Neuron (in vitro differentiated cells): ENCODE measurements around the gene PSMB3.

Source experiments
- H2AFZ ChIP-seq: one replicate; pipeline ENCODE4 v1.6.1; 2013; ENCODE audit warnings: low read depth, mild to moderate bottlenecking, inconsistent platforms, low read length, moderate library complexity
- H3K27me3 ChIP-seq: one replicate; pipeline ENCODE4 v1.6.1; 2013; ENCODE audit warnings: low read length; ENCODE audit not compliant: insufficient read depth
- H3K36me3 ChIP-seq: one replicate; pipeline ENCODE4 v1.6.1; 2013; ENCODE audit warnings: low read length; ENCODE audit not compliant: insufficient read depth
- H3K4me1 ChIP-seq: one replicate; pipeline ENCODE4 v1.6.1; 2013; ENCODE audit warnings: low read length; ENCODE audit not compliant: insufficient read depth
- H3K4me3 ChIP-seq: 2 replicates; pipeline ENCODE4 v1.5.1; 2013; ENCODE audit warnings: mild to moderate bottlenecking, low read length, moderate library complexity
- H3K9me3 ChIP-seq: one replicate; pipeline ENCODE4 v1.6.1; 2013; ENCODE audit warnings: low read length

Gene PSMB3

DNA sequence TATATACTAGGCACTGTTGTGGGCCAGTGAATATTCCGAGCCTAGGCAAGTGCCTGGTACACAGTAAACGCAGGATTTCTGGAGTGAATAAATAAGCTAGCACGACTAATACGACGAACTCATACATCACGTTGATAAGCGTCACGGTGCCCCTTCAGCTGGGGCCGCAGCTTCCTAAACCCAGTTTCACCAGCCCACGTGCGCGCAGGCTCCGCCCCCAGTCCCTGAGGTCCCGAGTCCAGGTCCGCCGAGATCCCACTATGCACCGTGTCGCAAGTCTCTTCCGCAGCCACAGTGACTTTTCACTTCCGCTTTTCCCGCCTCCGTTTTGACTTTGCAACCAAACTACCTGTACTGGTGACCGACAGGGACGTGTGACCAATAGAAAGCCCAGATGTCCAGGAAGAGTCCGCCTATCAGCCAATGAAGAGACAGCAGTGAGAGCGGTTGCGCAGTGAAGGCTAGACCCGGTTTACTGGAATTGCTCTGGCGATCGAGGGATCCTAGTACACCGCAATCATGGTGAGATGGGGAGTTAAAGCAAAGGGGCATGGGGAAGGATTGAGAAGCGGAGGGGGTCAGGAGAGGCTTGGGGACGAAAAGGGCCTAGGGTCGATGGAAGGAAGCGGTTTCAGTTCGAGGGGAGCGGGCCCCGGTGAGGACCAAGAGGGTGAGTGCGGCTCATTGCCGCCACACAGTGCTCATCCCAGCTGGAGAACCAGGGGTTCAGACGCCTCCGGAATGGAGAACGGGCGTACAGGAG is at the start of gene PSMB3:
Gene PSMB3 (plus strand): TSS at position 434 of the 763 bp plus-strand sequence. CDS start 86 bp downstream, at position 520.
- Histone ChIP-seq H3K4me1 (peaks cover 21% of the 10 kb centered on the region), H2AFZ (peak within 1 kb of the TSS; percentile 35), H3K9me3 (no peaks in the 10 kb centered on the region), H3K27me3 (no peaks in the 10 kb centered on the region), H3K36me3 (peaks cover 15% of the 10 kb centered on the region), H3K4me3 (peak within 1 kb of the TSS; percentile 67)

DNA sequence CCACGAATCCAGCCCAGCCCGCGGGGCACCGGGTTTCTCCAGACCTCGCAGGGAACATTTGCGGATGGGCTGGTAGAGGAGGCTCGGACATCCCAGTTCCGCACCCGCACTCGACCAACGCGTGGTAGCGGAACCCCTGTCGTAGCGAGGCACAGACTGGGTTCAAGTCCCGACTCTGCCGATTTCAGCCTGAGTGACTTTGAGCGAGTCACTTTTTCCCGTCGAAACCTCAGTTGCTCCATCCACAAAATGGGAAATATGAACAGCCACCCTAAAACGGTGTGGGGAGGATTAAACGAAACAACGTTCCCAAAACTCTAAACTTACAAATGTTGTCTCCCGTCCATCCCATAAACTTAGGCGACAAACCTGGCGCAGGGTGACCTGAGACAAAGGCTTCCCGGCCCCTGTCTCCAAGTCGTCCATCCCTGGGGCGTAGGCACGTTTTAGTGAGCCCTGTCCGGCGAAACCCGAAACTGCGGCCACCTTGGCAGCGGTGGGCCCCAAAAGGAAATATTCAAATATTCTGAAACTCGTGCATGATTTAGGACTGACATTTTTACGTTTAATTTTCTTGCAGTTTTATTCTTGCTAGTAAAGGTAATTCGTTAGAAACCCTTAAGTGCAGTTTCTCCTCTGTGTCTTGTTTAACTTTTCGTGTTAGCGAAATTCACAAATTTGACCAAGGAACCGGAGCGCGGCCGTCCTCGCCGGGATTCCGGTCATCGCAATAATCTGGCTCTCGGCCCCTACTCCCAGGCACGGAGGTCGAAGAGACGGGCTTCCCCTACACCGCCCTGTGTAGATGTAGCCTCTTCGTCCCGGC is 49.4 kb upstream of the PSMB3 start:
- peaks cover 30% of the 10 kb centered on the region for H3K4me1 ChIP-seq
- H2AFZ ChIP-seq = peak overlapping the region; percentile 80
- H3K9me3 ChIP-seq = no peaks in the 10 kb centered on the region
- H3K4me3 ChIP-seq = peak overlapping the region; percentile 85
- H3K27me3 ChIP-seq = no peaks in the 10 kb centered on the region
- H3K36me3 ChIP-seq = peaks cover 9% of the 10 kb centered on the region

DNA sequence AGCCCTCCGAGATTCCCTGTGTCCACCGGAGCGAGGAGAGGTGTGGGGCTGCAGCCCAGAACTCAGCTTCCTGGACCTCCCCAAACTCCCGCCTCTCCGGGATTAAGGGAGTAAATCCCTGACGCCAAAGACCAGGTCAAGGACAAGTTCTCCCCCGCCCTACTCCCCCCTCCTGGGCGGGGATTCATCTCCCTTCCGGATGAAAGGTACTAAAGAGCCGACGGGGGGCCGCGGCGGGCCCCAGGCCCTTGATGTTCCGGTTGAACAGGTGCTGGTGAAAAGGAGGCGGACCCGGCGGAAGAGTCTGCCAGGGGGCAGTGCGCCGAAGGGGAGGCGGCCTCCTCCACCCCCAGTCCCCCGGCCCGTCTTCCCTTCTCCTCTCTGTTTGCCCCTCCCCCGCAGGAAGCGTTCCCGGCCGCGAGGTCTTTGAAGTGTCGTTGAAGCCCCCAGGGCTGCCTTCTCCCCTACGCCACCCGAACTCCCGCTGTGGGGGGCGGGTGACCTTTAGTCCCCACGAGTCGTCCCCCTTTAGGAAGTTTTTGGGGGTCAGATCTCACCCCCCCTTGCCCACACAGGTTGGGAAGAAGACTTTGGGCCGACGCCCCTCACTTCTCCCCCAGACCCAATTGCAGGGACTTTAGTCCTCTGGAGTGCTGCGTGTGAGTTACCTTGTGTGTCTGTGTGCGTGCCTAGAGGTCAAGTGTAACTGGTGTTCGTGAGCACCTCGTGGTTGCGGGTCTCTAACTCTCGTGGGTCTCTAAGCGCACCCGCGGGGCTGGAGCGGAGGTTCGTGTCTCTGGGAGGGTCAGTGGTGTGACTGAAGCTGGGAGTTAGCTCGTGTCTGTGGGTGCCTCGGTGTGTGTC is 48.6 kb upstream of the PSMB3 start:
- Histone ChIP-seq H3K4me1 (peaks cover 30% of the 10 kb centered on the region), H3K36me3 (peaks cover 13% of the 10 kb centered on the region), H3K4me3 (peak overlapping the region; percentile 85), H3K9me3 (no peaks in the 10 kb centered on the region), H3K27me3 (no peaks in the 10 kb centered on the region), H2AFZ (peak overlapping the region; percentile 90)

DNA sequence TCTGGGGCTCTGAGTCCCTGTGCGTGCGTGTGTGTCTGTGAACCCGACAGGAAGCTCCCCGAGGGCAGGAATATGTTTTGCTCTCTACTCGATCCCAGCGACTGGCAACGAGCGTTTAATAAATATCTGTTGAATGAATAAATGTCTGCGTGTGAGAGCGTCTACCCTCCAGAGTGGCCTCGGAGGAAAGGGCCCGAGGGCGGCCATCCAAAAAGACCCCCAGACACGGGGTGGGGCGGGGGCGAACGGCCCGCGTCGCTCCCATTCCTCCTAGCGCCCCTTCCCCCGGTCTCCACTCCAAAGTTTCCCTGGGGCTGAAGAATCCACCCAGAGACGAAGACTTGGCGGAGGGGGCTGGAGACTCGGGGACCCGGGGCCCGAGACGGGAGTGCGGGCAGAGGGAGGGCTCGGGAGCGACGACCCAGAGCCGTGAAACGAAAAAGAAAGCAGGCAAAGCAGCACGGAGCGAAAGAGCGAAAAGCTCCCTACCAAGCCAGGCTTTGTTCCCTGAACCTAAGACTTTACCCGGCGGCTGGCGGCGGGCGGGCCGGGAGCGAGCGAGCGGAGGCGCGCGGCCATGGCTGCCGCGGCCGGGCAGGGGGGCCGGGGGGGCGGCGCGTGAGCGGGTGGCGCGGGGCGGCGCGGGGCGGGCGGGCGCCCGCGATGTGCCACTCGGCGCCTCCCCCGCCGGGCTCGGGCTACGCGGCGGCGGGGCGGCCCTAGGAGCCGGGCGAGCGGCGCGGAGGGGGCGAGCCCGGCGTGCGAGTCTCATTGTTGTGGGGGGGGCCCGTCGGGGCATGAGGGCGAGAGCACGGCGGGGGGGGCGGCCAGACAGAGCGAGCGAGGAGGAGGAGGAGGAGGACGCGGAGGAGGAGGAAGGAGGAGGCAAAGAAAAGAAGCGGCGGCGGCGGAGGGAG is 47.7 kb upstream of the PSMB3 start, which contains the start of gene MLLT6:
Gene MLLT6 (plus strand): TSS at position 668 of the 917 bp plus-strand sequence. CDS start 360 bp downstream, outside the sequence.
- peak within 1 kb of the TSS; percentile 85 for H3K4me3 ChIP-seq
- no peaks in the 10 kb centered on the region for H3K9me3 ChIP-seq
- H3K36me3 ChIP-seq = peaks cover 20% of the 10 kb centered on the region
- no peaks in the 10 kb centered on the region for H3K27me3 ChIP-seq
- peaks cover 30% of the 10 kb centered on the region for H3K4me1 ChIP-seq
- peak within 1 kb of the TSS; percentile 90 for H2AFZ ChIP-seq

DNA sequence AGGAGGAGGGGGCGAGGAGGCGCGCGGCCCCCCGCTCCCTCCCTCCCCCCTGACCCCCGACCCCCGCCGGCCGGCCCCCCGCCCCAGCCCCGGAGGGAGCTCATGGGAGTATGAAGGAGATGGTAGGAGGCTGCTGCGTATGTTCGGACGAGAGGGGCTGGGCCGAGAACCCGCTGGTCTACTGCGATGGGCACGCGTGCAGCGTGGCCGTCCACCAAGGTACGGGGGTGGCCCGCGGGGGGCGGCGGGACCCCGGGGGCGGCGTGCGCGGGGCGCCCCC is 47.1 kb upstream of the PSMB3 start:
- peaks cover 30% of the 10 kb centered on the region for H3K4me1 ChIP-seq
- H3K4me3 ChIP-seq = peak overlapping the region; percentile 69
- no peaks in the 10 kb centered on the region for H3K27me3 ChIP-seq
- peaks cover 23% of the 10 kb centered on the region for H3K36me3 ChIP-seq
- H3K9me3 ChIP-seq = no peaks in the 10 kb centered on the region
- H2AFZ ChIP-seq = no peak overlapping the region

DNA sequence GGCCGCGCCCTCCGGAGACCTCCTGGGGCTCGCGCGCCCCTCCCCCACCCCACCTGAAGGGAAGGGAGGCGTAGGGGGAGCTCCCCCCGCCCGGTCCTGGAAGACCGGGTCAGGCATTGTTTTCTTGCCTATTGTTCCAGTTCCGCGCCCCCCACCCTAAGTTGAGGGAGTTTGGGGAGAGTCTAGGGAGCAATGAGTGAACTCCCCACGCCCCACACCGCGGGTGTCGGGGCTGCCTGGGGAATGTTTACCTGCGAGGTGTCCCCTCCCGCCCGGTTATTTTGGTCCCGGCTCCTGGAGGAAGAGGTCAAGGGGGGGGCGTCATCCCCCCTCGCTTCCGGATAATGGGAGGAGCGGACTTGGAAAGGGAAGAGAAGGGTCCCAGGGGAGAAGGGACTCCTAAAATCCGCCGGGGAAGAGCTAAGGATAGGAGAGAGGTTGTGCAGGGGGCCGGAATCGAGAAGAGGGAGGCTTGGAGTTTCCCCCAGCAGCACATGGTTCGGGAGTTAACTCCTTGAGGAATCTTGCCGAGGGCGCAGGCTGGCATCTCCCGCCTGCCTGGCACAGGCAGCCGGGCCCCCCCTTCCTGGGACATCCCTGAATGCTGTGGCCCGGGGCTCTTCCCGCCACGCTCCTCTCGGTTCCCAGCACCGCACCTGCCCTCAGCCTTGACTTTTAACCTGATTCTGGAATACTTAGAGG is 46.6 kb upstream of the PSMB3 start:
- Histone ChIP-seq H3K27me3 (no peaks in the 10 kb centered on the region), H3K36me3 (peaks cover 27% of the 10 kb centered on the region), H3K4me1 (peaks cover 30% of the 10 kb centered on the region), H3K4me3 (peak overlapping the region; percentile 69), H3K9me3 (no peaks in the 10 kb centered on the region), H2AFZ (no peak overlapping the region)

DNA sequence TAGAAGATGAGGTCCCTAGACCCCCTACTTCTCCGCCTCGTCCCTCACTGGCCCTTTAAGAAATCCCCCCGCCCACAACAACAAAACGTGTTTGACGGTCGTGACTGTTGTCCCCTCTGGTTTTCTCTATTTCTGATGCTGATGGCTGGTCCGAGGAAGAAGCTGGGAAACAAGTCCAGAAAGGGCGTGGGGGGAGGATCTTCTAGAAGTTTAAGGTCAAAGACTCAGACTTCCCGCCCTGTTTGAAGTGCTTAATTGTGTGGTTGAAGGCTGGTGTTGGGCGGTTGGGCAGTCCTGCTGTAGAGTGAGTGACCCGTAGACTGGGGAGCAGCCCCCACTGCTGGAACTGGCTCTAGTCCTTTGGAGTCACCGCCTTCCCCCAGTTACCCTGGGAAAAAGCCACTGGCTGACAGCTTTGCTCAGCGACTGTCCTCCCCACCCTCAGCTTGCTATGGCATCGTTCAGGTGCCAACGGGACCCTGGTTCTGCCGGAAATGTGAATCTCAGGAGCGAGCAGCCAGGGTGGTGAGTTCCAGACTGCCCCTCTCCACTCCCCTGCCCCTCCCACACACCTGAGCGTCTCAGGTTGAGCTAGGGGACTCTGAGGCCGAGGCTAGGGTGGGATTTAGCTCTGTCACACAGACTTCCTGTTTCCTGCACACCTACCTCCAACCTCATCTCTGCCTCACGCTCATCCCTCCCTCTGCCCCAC is 45.9 kb upstream of the PSMB3 start:
- Histone ChIP-seq H2AFZ (no peak overlapping the region), H3K4me3 (peak overlapping the region; percentile 69), H3K4me1 (peaks cover 27% of the 10 kb centered on the region), H3K27me3 (no peaks in the 10 kb centered on the region), H3K9me3 (no peaks in the 10 kb centered on the region), H3K36me3 (peaks cover 32% of the 10 kb centered on the region)

DNA sequence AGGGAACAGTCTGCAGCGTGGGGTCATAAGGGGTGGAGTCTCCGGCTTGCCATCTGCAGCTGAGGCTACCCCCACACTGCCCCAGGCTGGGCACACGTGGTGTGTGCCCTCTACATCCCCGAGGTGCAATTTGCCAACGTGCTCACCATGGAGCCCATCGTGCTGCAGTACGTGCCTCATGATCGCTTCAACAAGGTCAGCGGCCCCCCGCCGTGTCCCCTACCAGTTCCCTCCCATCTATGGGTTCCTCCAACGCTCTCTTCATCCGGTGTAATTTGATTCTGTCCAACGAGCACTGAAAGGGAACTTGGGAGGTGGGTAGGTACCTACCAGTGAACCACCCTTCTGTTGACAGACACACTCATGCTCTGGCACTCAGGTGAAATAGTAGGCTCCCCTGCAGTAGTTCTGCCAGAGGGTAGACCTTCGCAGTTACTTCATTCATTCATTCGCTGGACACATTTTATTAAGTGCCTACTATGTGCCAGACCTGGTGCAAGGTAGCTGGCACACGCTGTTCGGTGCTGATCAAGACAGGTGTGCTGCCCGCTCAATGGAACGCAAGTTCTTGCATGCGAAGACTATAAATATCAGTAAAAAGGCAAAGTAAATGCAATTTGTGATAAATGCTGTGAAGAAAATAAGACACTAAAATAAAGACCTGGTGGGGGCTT is 44.7 kb upstream of the PSMB3 start:
- Histone ChIP-seq H3K4me3 (no peak overlapping the region), H2AFZ (no peak overlapping the region), H3K36me3 (peaks cover 38% of the 10 kb centered on the region), H3K9me3 (no peaks in the 10 kb centered on the region), H3K27me3 (no peaks in the 10 kb centered on the region), H3K4me1 (peaks cover 22% of the 10 kb centered on the region)

DNA sequence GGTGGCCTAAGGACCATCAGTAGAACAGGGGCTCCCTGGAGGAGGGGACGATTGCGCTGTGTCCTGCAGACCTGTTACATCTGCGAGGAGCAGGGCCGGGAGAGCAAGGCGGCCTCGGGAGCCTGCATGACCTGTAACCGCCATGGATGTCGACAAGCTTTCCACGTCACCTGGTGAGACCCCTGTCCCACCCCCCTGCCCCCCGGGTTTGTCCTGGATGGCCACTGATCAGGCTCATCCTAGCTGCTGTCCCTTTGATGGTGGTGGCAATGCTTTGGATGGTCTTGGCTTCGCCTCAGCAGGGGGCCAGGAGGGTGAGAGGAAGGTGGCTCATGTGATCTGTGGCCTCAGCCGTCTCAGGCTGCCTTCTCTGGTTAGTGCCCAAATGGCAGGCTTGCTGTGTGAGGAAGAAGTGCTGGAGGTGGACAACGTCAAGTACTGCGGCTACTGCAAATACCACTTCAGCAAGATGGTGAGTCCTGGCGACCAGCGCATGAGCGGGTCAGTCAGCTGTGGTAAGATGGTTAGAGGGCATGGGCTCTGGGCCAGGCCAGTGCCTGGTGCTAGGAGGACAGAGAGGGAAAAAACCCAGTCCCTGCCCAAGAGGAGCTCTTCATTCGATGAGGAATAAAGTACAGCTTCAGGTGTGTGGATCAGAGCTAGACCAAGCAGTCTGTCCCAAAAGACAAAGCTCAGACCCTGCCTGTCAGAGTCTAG is 43.3 kb upstream of the PSMB3 start:
- Histone ChIP-seq H3K36me3 (peaks cover 49% of the 10 kb centered on the region), H3K4me1 (peaks cover 13% of the 10 kb centered on the region), H3K4me3 (no peak overlapping the region), H3K9me3 (no peaks in the 10 kb centered on the region), H3K27me3 (no peaks in the 10 kb centered on the region), H2AFZ (no peak overlapping the region)

DNA sequence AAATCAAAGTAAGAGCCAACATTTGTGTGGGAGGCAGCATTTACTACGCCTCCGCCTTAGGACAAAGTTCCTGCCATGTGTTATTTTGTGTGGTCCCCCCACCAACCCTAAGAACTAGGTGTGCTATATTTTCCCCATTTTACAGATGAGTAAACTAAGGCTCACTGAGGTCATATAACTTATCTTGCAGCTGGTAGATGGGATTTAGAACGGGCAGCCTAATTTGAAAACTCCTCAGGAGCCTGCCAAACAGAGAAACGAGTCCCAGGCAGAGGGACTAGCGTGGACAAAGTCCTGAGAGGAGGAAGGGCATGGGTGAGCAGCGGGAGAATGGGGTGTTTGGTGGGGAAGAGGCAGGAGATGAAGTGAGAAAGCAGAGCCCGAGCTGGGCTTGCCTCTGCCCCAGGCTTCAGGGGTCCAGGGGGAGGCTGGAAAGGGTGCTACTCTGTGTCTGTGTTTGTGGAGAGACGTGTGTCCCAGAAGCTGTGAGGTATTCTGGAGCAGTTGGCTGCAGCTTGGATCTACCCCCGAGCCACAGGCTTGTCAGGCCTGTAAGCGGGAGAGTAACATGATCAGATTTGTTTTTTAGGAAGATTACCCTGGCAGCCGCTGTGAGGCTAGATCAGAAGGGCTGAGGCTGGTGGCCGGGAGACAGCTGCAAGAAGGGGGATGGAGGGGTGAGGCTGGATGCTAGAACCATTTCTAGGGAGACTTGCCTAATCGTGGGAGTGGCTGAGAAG is 42.5 kb upstream of the PSMB3 start:
- Histone ChIP-seq H3K4me3 (no peak overlapping the region), H3K9me3 (no peaks in the 10 kb centered on the region), H3K4me1 (peaks cover 10% of the 10 kb centered on the region), H3K36me3 (peaks cover 53% of the 10 kb centered on the region), H3K27me3 (no peaks in the 10 kb centered on the region), H2AFZ (no peak overlapping the region)
